GM18909 (cell line): ENCODE results near the gene ZNF334.

Source experiments
- ATAC-seq: cut with Tn5 transposase; IDR thresholded peaks from one replicate; pipeline ENCODE4 v1.9.1; 2021; ENCODE audit warnings: mild to moderate bottlenecking; ENCODE audit not compliant: unreplicated experiment, poor library complexity

Gene ZNF334

DNA sequence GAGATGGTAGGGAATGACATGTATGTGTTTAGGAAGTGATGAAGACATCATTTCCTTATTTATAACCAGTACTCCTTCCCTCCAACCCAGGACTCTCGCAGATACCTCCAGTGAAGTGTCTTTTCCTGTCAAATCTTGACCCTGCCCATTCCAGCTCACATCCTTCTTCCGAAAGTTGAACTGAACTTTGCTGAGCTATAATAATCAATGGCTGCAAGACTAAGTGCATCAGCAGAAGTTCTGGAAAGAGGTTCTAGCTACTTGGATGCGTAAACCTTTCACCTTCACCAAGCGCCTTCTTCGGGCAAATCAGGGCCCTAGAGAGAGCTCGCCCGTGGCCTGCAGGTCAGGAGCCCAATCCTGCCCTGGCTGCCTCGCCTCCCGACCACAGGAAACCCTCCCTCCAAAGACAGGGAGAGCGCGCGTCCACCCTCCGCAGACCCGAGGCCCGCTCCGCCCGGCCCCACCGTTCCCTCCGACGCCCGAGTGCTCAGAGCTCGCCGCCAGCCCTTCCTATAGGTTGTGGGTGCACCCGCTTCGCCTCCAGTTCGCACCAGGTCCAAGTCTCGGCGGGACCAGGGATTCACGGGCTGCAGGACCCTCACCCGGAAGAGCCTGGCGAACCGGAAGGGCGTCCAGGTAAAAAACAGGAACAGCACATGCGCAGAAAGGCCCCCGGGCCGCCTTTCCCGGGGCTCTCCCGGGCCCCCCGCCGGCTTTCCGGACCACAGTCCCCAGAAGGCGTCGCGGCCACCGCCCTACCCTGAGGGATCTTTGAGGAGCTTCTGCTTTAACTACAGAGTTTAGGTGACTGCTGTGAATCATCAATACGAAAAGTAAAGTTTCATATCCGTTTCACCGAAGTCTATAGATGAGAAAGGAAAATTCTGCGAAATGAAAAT lies at the start of gene ZNF334:
TSS of gene ZNF334 (minus strand) at position 617 of the 902 bp plus-strand sequence. CDS start 1,457 bp downstream, outside the sequence.
- ATAC-seq, result no peak

DNA sequence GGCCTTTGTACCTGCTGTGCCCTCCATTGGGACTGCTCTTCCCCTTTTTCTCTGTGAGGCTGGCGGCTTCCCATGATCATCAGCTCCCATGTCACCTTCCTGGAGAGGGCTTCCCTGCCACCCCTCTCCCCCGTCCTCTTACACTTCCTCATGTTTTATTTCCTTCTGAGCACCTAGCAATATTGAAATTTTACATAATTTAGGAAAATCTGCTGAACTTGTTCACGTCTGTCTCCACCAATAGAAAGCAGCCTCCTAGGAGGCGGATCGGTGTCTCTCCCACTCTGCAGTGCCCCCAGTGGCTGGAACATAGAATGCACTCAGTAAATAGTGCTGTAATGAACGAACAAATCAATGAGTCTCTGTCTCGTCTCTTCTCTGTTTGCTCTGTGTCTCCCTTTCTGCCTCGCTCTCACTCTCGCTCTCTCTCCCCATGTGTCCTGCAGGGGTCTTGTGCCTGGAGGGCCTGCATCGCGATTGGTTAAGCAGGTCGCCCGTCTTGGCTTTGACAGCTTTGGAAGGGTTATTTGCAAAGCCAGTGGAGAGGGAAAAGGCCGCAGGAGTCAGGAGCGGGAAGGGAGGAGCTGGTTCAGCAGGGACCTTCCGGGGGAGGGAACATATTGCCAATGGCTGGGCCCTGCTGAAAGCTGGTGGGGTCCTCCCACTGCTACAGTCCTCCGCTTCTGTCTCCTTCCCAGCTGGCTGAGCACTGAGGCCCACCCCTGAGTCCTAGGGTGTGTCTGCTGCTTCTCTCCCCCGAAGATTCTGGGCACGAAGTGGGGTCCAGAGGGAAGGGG lies 49.2 kb upstream of the ZNF334 start:
- no peak for ATAC-seq

DNA sequence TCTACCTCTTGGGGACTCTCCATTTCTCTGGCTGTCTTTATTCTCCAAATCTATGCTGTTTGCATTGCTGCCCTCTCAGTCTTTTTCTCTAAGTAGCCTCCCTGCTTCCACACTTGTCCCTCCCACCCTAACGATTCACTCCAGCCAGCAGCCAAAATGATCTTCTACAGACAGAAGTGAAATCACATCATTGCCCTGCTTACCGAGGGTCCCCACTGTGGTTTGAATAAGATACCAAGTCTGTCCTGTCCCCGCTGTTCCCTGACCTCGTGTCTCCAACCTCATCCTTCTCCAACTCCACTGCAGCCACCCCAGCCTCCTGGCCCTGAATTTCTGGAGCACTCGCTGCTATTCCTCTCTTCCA lies 48.6 kb upstream of the ZNF334 start:
- ATAC-seq, result no peak

DNA sequence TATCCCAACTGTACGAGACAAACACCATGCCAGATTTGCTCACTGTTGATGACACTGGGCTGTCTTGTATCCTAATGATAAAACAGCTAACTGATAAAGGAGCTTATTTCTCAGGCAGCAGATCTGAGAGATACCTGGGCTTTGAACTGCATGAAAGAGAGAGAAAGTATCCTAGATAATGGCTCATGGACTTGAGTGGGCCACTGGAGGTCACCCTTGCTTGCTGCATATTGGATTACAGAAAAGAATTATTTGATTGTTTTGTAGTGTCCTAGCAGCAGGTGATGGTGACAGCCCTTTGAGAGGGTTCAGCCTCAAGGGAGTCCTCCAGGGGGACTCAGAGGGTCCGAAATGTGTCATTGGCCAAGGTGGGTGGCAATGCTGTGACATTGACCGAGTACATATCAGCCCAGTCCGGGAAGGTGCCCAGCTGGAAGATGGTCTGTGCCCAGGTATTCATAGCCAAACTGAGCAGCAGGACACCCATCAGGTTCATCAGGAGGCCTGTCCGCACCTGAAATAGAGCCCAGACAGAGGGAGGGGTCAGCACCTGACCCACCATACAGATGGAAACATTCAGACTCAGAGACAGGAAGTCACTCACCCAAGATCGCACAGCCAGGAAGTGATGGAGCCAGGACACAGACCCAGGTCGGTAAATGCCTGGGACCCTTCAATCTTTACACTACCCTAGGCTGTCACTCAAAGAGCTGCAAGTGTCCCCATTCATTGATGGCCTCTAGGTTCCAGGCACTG lies 46.5 kb upstream of the ZNF334 start:
- ATAC-seq, result no peak

DNA sequence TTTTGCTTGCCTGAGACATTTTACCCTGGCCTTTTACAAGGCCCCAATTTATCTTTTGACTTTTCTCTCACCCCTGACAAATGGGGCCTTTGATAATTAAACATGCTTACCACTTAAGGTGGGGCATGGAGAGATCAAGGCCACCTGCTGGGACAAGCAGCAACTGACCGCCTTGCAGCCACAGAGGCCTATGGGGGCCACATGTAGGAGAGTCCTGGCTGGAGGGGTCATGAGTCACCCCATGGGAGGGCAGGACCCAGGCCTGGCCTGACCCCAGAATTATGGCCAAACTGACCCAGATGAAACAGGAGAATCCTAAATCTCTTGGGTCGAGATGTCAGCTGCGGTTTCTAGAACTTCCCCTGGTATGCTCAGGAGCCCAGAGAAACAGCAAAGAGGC lies 45.6 kb upstream of the ZNF334 start:
- ATAC-seq, result no peak

DNA sequence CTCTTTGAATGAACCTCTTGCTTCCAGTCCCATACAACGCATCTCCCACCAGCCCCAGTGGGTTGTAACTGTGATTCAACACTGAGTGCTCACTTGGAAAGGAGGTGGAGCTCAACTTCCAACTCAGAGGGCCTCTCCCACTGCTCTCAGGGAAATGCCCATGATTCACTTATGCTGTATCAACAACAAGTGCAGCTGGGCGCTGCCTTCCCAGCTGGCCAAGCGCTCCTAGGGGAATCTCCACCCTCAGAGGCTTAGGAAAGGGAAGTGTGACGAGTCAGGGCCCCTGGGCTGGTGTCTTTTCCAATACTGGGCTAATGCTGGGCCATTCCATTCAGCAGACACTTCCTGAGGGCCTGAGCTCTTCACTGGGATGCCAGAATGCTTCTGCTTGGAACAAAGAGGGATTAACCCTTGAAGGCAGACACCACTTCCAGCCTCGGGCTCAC lies 45.2 kb upstream of the ZNF334 start:
- ATAC-seq, result no peak

DNA sequence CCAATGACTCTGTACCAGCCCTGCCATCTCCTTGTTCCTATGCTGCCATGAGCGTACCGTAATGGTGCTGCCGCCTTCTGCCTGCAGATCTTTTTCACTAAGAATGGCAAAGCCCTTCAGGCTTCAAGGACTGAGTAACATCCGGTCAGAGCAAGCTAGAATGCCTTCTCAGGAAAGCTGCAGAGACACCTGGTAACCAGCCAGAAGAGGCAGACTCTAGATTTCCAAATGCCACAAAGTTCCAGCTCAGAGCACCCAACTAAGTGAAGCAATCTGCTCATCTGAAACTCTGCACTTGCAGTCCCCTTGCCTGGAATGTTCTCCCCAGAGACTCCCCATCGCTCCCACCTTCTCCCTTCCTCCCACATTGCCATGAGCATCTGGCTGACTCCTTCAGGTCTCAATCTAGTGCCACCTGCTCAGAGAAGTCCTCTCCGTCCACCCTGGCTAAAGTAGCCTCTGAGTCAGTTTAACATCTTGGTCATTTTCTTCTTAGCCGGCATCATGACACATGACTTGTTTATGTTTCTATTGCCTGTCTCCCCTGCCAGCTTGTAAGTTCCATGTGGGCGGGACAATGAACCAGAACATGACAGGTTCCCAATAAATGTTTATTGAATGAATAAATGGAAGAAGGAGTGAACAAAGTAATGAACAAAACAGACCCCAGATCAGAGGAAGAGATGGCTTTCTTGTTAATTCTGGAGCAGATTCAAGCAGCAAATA lies 44.0 kb upstream of the ZNF334 start:
- no peak for ATAC-seq

DNA sequence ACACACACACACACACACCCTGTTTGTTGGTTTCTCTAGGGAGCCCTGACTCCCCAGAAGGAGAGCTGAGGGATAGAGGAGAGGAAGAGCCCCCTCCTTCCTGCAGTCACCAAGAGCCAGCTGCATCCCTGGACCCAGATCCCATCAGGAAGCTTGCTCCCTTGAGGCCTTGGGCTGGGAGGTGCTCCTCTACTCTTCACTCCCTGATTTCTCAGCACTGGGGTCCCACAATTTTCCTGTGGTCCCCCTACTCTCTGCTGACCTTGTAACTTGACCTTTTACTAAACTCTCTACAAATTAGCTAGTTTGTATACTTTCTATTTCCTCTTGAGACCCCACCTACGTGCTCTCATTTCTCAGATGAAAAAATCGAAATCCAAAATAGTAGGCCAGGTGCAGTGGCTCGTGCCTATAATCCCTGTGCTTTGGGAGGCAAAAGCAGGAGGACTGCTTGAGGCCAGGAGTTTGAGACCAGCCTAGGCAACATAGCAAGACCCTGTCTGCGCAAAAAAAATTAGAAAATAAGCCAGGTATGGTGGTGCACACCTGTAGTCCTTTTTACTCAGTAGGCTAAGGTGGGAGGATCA lies 42.1 kb upstream of the ZNF334 start:
- ATAC-seq, result no peak

DNA sequence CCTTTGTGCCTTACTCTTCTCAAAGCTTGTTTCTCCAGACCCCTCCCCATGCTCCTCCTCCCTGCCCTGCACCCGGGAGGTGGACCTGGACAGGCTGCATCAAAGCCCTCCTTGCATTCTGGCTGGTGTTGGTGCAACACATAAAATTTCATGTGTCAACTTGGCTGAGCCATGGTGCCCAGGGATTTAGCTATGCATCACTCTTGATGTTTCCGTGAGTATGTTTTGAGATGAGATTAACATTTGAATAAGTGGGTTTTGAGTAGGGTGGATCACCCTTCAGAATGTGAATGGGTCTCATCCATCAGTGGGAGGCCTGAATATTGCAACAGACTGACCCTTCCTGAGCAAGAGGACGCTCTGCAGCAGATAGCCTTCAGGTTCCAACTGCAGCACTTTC lies 41.5 kb upstream of the ZNF334 start:
- ATAC-seq, result no peak

DNA sequence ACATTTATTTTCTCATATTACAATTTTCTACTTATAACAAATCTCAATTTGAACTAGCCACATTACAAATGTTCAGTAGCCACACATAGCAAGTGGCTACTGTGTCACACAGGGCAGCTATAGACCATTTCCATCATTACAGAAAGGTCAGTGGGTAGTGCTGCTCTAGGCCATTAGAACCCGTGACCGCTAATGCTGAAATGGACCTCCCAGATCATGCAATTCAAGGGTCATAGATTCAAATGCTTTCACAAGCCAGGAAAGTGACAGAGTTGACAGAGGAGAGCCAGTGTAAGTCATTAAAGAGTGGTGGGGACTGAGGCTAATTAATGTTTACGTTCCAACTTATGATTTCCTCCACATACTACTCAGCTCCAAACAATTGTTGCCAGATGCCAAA lies 40.6 kb upstream of the ZNF334 start:
- no peak for ATAC-seq

DNA sequence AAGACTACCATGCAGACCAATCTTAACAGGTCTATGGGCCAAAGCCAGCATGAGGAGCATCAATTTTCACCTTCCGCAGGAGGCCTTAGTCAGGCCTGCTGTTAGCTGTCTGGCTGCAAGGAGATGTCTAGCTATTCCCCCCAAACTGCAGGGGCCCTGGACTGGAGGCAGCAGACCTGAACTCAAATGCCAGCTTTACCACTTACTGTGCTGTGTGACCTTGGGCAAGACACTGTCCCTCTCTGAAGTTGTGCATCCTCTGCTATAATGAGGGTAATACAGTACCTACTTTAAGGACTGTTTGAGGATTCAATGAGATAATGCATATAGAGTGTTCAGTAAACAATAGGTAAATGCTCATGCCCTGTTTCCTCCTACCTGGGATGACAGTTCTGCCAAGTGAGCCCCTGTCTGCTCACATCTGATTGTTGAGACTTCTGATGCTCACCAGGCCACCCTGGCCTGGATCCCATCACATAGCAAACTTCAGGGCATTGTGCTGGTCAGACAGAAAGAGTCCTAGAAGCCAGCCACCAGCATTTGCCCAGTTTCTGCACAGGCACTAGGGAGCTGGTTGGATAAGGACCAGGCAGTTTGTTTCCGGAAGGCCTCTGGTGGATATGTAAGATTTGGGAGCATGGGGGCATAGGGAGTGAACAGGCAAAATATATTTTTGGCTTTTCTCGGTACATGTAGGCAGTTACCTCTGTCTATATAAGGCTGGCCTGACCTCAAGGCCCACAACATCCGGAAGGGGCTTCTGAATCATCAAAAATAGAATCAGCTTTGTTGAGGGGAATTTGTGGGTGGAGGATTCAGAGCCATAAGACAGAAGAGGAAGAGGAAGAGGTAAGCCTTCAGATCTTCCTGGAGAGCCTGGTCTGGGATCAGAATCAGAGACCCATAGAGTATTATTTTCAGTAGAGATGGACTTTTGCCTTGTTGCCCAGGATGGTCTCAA lies 39.4 kb upstream of the ZNF334 start:
- peak; percentile 69 for ATAC-seq

DNA sequence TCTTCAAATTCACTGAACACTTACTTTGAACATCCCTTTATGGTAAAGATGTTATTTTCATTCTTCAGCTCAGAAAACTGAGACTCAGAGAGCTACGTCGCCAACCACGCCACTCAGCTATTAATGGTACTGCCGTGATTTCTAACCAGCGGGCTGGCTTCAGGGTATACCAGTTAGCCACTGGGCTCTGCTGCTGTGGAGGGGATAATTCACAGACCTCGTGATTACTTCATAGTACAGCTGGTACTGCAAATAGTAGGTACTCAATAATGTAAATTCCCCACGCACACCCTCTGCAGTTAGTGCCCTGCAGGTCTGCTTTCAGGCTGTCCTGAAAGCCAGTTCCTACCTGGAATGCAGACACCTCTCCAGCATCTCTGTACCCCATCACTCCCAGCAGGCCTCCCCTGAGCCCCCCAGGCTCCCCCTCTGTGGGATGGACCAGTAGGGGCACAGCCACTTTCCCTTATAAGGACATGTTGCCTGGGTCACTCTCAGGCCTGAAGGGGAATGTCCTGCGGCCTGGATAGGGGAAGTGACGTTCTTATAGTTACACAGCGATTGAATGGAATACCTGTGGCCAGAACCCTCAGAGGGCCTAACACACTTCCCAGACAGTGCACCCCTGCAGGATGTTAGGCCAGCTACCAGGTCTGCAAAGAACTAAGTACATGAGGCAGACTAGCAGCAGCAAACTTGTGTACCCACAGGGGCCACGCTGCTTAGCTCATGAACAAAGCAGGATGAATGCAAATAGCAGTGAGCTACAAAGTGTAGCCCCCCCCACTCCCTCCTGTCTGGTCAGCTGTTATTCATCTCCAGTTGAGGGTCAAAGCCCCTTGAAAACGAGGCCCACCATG lies 38.4 kb upstream of the ZNF334 start:
- no peak for ATAC-seq

DNA sequence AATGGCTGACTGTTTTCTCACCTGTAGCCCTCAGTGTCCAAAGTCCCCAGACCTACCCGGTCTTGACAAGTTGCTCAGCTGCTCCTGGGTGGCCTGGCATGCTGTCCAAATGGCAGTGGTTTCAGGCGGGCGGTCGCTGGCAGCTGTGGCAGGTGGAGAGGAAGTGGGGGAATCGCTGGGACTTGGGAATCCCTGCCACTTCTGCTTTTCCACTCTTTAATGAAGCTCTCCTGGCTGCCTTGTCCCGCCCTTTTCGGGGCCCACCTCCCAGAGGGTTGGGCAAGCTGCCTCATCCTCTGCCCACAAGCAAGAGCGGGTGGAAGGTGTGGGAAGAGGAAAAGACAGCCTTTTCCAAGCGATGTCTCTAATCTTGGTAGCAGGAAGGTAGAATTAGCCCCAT lies 37.1 kb upstream of the ZNF334 start, which contains the start of gene OCSTAMP:
TSS of gene OCSTAMP (minus strand) at position 194 of the 400 bp plus-strand sequence. CDS start at position 100, 94 bp downstream.
- ATAC-seq, result no peak

DNA sequence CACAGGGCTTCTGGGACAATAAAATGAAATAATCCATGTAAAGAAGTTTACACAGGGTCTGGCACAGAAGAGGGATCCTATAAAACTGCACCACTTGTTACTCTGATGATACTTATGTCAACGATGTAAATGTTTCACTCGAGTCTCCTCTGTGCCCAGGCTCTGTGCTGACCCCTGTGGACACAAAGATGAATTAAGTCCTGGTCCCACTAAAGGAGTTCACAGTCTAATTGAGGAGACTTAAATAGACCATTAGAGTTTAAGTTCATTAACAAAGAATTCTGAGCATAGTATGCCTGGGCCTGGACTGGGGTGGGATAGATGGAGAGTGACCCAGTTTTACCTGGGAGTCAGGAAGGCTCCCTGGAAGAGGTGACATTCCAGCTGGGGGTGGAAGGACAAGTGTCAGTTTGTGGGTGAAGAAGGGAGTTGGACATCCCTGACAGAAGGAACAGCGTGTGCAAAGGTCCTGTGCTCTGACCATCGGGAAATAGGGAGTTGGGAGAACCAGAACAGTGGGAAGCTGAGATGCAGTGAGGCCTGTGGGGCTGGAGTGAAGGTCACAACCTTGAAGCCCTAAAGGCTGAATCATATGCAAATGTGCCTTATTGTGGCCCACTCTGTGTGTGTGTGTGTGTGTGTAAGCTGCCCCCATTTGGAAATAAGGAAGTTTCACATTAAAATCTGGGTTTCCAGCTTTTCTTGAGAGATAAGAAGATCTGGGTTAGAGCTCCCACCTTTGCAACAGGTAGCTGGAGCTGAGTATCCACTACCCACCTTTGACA lies 36.0 kb upstream of the ZNF334 start:
- no peak for ATAC-seq

DNA sequence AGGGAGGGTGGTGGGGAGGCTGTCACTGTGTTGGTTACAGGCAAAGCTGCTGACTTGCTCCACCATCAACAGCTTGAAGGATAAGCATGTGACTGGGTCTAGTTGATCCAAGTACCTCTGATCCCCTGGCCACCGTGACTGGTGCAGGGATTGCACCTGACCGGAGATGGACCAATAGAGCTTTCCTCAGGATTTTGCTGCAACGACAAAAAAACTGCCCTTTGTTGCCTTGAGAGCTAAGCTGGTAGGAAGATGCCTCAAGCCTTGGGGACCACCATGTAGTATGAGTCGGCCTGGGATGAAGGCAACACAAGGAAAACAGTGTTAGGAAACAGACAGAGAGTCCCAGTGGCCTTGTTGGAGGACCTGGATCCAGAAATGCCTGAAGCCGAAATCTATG lies 35.3 kb upstream of the ZNF334 start:
- ATAC-seq, result no peak

DNA sequence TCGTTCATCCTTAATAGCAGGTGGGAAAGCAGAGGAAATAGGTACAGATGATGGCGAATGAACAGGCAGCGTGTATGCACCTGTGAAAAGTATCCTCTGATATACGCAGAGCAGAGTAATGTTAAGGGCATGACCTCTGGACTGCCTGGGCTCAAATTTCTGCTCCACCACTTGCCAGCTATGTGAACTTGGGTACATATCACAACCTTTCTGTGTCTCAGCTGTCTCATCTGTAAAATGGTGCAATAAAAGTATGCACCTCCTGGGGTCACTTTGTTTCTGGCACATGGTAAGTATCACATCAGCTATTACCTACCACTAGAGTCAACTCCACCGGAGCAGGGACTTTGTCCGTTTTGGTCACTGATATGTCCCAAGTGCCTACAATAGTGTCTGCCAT lies 34.6 kb upstream of the ZNF334 start:
- ATAC-seq, result no peak

DNA sequence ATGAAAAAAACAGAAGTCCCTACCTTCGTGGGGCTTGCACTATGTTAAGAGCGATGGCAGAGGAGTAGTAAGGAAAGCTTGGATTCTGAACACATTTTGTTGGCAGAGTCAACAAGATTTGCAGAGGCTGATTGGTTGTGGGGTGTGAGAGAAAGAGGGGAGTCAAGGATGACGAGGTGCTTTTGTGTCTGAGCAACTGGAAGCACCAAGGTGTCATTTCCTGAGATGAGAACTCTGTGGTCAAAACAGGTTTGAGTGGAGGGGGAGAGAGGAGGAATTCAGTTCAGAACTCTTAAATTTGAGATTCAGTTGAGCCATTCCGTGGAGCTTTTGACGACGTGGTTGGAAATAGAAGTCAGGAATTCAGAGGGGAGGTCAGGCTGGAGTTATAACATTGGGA lies 33.6 kb upstream of the ZNF334 start:
- no peak for ATAC-seq
